Neural progenitor cell (in vitro differentiated cells): Measurements from ENCODE around the gene CDKN2AIPNL. TPM values are rescaled to one million over a fixed set of nuclear protein-coding genes. Genes with fewer than 3 reads are reported as not detected.

ENCODE experiments used
- DNase-seq: peaks from one replicate; pipeline ENCODE4 v3.0.0-alpha.2; 2016; ENCODE audit warnings: low spot score
- H2AFZ ChIP-seq: fragments of 200-600 bp; sonication (generic); replicated peaks from 2 replicates; pipeline ENCODE4 v1.6.1; 2016; ENCODE audit warnings: antibody characterized with exemption
- H3F3A ChIP-seq: fragments of 200-600 bp; sonication (generic); 2 replicates; pipeline ENCODE4 v1.6.1; 2016; ENCODE audit warnings: antibody characterized with exemption, low read depth
- H3K27ac ChIP-seq: fragments of 200-600 bp; sonication (generic); 2 replicates; pipeline ENCODE4 v1.5.1; 2016; ENCODE audit warnings: mild to moderate bottlenecking
- H3K27me3 ChIP-seq: fragments of 200-600 bp; sonication (generic); 2 replicates; pipeline ENCODE4 v1.6.1; 2016; ENCODE audit warnings: mild to moderate bottlenecking, moderate library complexity
- H3K36me3 ChIP-seq: fragments of 200-600 bp; sonication (generic); 2 replicates; pipeline ENCODE4 v1.5.1; 2016
- H3K4me1 ChIP-seq: fragments of 200-600 bp; sonication (generic); 2 replicates; pipeline ENCODE4 v1.6.1; 2016; ENCODE audit warnings: mixed run types
- H3K4me2 ChIP-seq: fragments of 200-600 bp; sonication (generic); 2 replicates; pipeline ENCODE4 v1.6.1; 2016
- H3K4me3 ChIP-seq: fragments of 200-600 bp; sonication (generic); 2 replicates; pipeline ENCODE4 v1.5.1; 2016
- H3K79me2 ChIP-seq: fragments of 200-600 bp; sonication (generic); 2 replicates; pipeline ENCODE4 v1.6.1; 2016; ENCODE audit warnings: low read depth
- H3K9ac ChIP-seq: fragments of 200-600 bp; sonication (generic); 2 replicates; pipeline ENCODE4 v1.6.1; 2016
- H3K9me3 ChIP-seq: fragments of 200-600 bp; sonication (generic); 2 replicates; pipeline ENCODE4 v1.5.1; 2016; ENCODE audit warnings: low read depth
- H4K20me1 ChIP-seq: fragments of 200-600 bp; sonication (generic); 2 replicates; pipeline ENCODE4 v1.6.1; 2016; ENCODE audit warnings: low read depth
- H3K27ac Mint-ChIP-seq: 3 replicates; pipeline ENCODE4 v1.8.0; 2021; ENCODE audit warnings: mixed read lengths
- H3K27me3 Mint-ChIP-seq: 2 replicates; pipeline ENCODE4 v1.8.0; 2022; ENCODE audit warnings: low read depth, mild to moderate bottlenecking, inconsistent platforms, moderate library complexity, mixed read lengths; ENCODE audit not compliant: insufficient read depth
- H3K36me3 Mint-ChIP-seq: 3 replicates; pipeline ENCODE4 v1.8.0; 2021; ENCODE audit warnings: mixed read lengths
- H3K4me1 Mint-ChIP-seq: 3 replicates; pipeline ENCODE4 v1.8.0; 2021; ENCODE audit warnings: mixed read lengths
- H3K4me3 Mint-ChIP-seq: 3 replicates; pipeline ENCODE4 v1.8.0; 2021; ENCODE audit warnings: mild to moderate bottlenecking, moderate library complexity, mixed read lengths
- H3K9me3 Mint-ChIP-seq: 3 replicates; pipeline ENCODE4 v1.8.0; 2020; ENCODE audit warnings: mixed read lengths
- EZH2 ChIP-seq: fragments of 200-600 bp; sonication (generic); IDR thresholded peaks from 2 replicates; pipeline ENCODE4 v1.6.1; 2017; ENCODE audit warnings: antibody characterized with exemption, mild to moderate bottlenecking, moderate library complexity
- EZH2phosphoT487 ChIP-seq: fragments of 200-600 bp; sonication (generic); IDR thresholded peaks from 2 replicates; pipeline ENCODE4 v1.6.1; 2017; ENCODE audit warnings: antibody characterized with exemption
- total RNA-seq: library from RNA; depleted of rRNA; stranded (reverse); fragments of >200 nt; gene quantifications from 2 replicates; pipeline ENCODE4 v1.2.3, GENCODE V29; 2015; ENCODE audit warnings: low replicate concordance
- TF ChIP-seq, protein P1 (sequence below): fragments of 200-600 bp; sonication (generic); IDR thresholded peaks from 2 replicates; pipeline ENCODE4 v1.5.1; 2017; ENCODE audit warnings: antibody characterized with exemption, mild to moderate bottlenecking

CDKN2AIPNL gene
- total RNA-seq, 1 donor from 2014 or later, result 78.9 TPM

DNA sequence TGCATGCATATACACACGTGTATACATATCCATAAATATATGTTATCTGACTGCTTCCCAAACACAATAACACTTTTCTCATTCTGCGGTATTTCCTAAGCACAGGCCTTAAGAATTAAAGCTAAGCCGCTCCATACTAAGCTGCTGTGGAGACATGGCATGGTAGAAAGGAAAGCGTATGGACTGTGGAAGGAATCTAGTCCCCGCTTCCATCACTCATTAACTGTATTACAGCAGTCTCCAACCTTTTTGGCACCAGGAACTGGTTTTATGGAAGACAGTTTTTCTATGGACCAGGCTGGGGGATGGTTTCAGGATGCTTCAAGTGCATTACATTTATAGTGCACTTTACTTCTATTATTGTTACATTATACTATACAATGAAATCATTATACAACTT, 56.0 kb downstream of the CDKN2AIPNL start:
- H3K4me3 ChIP-seq, result no peak overlapping the region
- DNase-seq, result no peak
- no peak overlapping the region for H3K27ac ChIP-seq
- peaks cover 5% of the 10 kb centered on the region for H4K20me1 ChIP-seq
- H3K27me3 ChIP-seq, result no peaks in the 10 kb centered on the region
- Mint-ChIP-seq H3K27ac (no peak overlapping the region), H3K36me3 (no peaks in the 10 kb centered on the region), H3K4me3 (no peak overlapping the region), H3K4me1 (no peaks in the 10 kb centered on the region), H3K9me3 (no peaks in the 10 kb centered on the region), H3K27me3 (no peaks in the 10 kb centered on the region)
- no peaks in the 10 kb centered on the region for H3K4me1 ChIP-seq
- H3K9me3 ChIP-seq, result no peaks in the 10 kb centered on the region
- no peaks in the 10 kb centered on the region for H3F3A ChIP-seq
- H3K4me2 ChIP-seq, result no peak overlapping the region
- TF ChIP-seq EZH2phosphoT487, result no peak
- TF ChIP-seq, protein P1, sequence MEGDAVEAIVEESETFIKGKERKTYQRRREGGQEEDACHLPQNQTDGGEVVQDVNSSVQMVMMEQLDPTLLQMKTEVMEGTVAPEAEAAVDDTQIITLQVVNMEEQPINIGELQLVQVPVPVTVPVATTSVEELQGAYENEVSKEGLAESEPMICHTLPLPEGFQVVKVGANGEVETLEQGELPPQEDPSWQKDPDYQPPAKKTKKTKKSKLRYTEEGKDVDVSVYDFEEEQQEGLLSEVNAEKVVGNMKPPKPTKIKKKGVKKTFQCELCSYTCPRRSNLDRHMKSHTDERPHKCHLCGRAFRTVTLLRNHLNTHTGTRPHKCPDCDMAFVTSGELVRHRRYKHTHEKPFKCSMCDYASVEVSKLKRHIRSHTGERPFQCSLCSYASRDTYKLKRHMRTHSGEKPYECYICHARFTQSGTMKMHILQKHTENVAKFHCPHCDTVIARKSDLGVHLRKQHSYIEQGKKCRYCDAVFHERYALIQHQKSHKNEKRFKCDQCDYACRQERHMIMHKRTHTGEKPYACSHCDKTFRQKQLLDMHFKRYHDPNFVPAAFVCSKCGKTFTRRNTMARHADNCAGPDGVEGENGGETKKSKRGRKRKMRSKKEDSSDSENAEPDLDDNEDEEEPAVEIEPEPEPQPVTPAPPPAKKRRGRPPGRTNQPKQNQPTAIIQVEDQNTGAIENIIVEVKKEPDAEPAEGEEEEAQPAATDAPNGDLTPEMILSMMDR, result no peak
- TF ChIP-seq EZH2, result no peak
- no peaks in the 10 kb centered on the region for H3K36me3 ChIP-seq
- no peak overlapping the region for H3K9ac ChIP-seq
- H3K79me2 ChIP-seq, result peaks cover 5% of the 10 kb centered on the region
- no peak overlapping the region for H2AFZ ChIP-seq

Other genes with a start within 250 kb of the CDKN2AIPNL start
- gene SKP1, start 234.9 kb downstream of the CDKN2AIPNL start, total RNA-seq, result 507 and 758 TPM in 2 replicates
- gene PPP2CA, start 185.8 kb downstream of the CDKN2AIPNL start, total RNA-seq, result 216 and 251 TPM in 2 replicates
- 2.5 and 10.0 TPM in 2 replicates for gene CDKL3, start 44.7 kb downstream of the CDKN2AIPNL start, total RNA-seq
- gene UBE2B, start 40.3 kb downstream of the CDKN2AIPNL start, total RNA-seq, result 30.1 and 72.4 TPM in 2 replicates
- 1.7 and 2.3 TPM in 2 replicates for gene JADE2, start 113.8 kb upstream of the CDKN2AIPNL start, total RNA-seq
- 28.9 and 31.4 TPM in 2 replicates for gene SAR1B, start 220.9 kb upstream of the CDKN2AIPNL start, total RNA-seq
- gene SEC24A, start 236.9 kb upstream of the CDKN2AIPNL start, total RNA-seq, result 12.7 and 14.3 TPM in 2 replicates